ENCODE measurements around the gene BAAT.

The BAAT gene

DNA sequence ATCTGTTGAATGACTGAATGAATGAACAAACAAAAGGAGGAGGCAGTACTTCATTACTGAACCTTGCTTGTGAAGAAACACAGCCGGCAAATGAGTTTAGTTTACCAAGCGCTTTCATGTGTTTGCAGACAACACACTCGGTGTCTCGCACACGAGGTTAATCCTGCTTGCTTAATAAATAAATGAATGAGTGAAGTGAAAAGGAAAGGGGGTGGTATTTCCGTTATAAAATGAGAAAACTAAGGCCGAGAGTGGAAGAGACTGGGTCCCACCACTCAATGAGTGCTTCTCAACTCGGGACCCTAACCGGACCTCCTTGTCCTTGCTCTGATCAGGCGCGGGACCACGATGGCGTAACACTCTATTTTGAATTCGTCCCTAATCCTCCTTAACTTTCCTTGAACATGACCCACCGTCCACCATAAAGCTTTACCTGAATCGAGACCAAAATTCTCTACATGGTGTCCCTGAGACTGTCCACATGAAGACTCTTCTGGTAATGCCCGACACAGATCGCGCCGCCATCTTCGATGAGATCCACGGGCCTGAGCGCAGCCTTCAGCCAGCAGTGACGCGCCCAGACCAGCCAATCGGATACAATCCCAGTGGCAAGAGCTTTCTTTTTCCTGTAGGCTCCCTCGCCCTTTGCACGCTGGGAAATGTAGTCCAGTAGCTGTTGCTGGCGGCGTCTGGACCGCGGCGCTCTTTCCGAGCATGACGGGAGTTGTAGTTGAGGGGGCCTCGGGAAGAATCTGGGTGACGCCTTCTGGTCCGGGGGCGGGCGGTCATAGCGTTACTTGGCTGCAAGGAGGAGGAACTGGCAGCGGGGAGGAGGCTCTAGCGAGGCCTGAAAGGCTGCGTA is 13.5 kb upstream of the BAAT start, which contains the start of the genes MRPL50 and ZNF189:
Gene MRPL50 (minus strand): TSS at position 551 of the 862 bp plus-strand sequence. CDS start 26 bp downstream, at position 525.
Gene ZNF189 (plus strand): TSS at position 784 of the 862 bp plus-strand sequence. CDS start 306 bp downstream, outside the sequence.
- DNase-seq (ENCODE audit: low read depth in 2 of 2): peak; percentile 84 to 89

DNA sequence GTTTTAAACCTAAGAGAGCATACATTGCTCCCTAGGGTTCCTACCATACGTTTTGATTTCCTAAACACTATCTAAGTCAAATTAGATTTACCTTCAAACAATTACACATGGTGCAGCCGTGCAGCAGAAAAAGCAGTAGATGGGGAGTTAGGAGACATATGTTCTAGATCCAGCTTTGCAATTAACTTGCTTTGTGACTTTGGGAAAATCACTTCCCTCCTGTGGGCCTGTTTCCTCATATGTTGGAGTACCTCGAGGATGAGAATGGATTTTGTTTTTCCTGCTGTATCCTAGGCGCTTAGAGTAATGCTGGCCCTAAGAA is 12.9 kb upstream of the BAAT start:
- DNase-seq (ENCODE audit: low read depth in 2 of 2): no peak

DNA sequence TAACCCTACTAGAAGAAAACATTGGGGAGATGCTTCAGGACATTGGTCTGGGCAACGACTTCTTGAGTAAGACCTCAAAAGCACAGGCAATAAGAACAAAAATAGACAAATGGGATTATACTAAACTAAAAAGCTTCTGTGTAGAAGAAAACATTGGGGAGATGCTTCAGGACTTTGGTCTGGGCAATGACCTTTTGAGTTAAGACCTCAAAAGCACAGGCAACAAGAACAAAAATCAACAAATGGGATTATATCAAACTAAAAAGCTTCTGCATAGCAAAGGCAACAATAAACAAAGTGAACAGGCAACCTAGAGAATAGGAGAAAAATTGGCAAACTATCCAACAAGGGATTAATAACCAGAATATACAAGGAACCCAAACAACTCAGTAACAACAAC is 9.9 kb upstream of the BAAT start:
- no peak for DNase-seq (ENCODE audit: low read depth in 2 of 2)

DNA sequence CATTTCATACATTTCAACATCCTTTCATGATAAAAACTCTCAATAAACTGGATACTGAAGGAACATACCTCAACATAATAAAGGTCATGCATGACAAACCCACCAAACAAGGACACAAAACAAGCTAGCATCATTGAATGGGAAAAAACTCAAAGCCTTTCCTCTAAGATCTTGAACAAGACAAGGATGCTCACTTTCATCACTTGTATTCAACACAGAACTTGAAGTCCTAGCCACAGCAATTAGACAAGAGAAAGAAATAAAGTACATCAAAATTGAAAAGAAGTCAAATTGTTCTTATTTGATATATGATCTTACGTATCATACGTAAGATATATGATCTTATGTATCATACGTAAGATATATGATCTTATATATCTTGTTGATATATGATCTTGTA is 8.3 kb upstream of the BAAT start:
- no peak for DNase-seq (ENCODE audit: low read depth in 2 of 2)

DNA sequence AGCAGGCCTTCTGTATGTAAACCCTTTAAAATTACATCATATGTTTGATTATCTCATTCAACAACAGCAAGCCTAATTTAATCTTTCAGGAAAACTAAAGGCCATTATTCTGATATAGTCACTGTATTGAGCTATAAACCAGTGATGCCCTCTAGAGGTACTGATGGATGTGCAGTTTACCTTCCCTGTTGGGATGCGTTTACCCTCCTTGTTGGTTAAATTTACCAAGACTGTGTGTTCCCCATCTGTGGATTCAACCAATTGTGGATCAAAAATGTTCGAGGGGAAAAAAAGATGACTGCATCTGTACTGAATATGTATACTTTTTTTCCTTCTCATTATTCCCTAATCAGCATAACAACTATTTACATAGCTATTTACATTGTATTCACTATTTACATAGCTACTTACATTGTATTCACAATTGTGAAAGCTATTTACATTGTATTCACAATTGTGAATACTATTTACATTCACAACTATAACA is 3.7 kb upstream of the BAAT start:
- DNase-seq (ENCODE audit: low read depth in 2 of 2): no peak

DNA sequence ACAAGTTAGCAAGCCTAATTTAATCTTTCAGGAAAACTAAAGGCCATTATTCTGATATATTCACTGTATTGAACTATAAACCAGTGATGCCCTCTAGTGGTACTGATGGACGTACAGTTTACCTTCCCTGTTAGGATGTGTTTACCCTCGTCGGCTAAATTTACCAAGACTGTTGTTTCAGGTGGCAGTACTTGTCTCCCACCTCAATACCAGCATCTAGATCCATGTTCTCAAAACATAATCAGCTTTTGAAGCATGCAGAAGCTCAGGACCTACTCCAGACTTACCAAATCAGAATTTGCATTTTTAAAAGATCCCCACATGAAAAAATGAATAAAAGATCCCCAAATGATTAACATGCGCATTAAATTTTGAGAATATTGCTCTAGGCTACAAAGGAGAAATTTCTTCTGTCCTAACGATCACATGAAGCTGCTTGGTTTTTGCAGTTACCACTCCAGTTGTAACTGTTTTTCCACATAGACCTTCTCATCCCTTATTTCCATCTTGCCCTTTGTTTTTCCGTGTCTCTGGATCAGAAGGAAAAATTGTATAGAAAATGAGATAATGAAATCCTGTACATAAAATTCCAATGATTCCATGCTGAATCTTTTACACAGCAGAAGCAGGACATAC is 3.2 kb upstream of the BAAT start:
- DNase-seq (ENCODE audit: low read depth in 2 of 2): no peak

DNA sequence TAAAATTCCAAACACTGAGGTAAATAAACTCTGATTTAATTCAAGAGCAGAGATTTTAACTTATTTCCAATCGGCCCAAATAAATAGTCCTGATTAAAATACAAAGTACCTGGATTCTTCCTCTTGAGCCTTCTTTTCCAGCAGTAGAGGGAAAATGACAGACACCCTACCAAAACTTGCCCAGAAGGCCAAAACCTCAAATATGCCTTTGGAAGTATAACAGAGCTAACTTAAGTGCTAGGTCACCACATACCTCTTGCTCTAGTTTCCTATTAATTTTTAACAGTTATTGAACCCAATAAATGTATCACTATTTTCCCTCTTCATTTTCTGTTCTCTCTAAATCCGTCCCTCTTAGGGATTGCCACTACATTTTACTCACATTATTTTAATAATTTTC is 1.4 kb downstream of the BAAT start:
- no peak for DNase-seq (ENCODE audit: low read depth in 2 of 2)

DNA sequence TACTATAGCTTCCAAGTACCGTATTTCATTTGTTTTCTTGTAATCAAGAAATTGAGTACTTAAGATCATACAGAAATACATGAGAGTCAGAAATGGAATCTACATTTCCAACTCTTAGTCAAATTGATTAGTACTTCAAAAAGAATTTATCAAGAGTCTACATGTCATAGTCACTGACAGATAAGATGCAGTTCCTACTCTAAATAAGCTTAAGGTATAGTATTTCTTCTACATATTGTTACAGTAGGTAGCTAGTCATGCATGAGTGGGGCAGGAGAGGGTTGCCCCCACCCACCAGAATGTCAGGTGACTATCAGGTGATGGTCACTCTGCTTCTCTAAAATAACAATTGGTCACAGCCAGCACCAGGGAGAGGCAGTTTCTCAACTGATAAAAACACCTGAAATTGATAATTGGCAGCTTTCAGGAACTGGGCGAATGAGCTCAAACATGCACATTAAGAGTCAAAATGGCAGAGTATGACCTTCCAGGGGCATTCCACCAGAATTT is 2.9 kb downstream of the BAAT start:
- no peak for DNase-seq (ENCODE audit: low read depth in 2 of 2)

DNA sequence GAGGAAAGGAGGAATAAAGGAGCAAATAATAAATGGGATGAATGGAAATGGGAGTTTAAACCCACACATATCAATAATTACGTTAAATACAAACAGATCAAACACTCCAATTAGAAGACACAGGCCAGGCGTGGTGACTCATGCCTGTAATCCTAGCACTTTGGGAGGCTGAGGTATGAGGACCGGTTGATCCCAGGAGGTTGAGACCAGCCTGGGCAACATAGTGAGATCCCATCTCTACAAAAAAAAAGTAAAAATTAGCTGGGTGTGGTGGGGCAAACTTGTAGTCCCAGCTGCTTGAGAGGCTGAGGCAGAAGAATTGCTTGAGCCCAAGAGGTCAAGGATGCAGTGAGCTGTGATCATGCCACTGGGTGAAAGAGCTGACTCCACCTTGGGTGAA is 3.7 kb downstream of the BAAT start:
- DNase-seq (ENCODE audit: low read depth in 2 of 2): no peak

DNA sequence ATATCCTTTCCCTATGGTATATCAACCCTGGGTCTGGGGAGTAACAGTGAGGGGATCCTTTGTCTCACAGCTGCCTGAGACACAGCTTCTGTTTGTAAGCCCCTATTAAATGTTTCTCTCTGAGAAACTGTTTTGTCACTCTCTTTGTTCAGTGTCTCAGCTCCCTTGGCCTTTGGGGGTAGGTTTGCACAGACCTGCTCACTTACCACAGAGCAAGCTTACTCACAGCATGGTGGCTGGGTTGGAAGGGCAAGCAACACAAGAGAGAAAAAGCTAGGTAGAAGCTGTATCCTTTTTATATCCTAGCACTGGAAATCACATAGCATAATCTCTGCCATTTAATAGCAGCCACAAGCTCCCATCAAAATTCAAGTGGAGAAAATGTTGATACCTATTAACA is 4.5 kb downstream of the BAAT start:
- DNase-seq (ENCODE audit: low read depth in 2 of 2): no peak

DNA sequence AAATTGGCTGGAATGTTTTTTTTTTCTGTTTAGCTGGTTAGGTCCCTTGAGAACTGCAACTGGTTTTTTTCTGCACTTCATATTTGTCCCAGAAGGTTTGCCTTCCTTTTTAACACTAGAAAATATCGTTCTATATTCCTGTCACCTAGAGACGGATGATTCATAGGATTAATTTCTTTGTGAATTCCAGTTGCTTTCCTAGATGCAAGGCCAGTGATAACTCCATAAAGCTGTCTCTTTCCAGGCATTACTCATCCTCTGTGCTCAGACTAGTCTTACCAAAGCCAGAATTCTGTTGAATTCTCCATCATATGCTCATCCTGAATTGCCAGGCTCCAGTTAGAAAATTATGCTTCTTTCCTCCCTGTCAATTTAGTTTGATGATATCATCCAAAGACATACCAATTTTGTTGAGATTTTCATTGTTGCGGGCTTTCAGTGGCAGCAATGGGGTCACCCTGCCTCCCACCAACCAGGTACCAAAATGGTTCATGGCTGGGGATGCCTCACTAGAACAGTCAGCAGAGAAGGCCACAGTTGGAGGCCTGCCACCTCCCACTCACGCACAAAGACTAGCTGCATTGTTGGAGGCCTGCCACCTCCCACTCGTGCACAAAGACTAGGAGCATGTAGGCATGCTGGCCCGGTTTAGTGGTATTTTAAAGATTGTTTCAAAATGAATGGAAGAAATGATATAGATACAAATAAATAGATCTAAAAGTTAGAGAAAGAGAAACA is 8.5 kb downstream of the BAAT start:
- no peak for DNase-seq (ENCODE audit: low read depth in 2 of 2)

DNA sequence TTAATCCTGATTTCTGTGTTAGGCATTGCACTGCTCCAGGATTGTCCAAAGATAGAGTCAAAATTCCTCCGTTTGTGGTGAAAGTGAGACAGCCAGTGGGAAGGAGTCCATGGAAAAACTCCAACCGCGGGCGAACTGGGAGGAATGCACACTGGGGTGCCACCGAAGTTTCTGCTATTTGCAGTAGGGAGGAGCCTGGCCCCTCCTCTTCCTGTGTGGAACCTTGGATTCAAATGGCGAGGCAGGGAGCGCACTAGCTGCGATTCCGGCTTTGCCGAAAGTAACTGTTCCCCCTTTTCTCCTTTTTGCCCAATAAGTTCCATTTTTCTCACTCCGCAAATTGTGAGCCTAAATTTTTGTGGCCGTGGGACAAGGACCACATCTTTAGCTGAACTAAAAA is 9.3 kb downstream of the BAAT start:
- DNase-seq (ENCODE audit: low read depth in 2 of 2): no peak

DNA sequence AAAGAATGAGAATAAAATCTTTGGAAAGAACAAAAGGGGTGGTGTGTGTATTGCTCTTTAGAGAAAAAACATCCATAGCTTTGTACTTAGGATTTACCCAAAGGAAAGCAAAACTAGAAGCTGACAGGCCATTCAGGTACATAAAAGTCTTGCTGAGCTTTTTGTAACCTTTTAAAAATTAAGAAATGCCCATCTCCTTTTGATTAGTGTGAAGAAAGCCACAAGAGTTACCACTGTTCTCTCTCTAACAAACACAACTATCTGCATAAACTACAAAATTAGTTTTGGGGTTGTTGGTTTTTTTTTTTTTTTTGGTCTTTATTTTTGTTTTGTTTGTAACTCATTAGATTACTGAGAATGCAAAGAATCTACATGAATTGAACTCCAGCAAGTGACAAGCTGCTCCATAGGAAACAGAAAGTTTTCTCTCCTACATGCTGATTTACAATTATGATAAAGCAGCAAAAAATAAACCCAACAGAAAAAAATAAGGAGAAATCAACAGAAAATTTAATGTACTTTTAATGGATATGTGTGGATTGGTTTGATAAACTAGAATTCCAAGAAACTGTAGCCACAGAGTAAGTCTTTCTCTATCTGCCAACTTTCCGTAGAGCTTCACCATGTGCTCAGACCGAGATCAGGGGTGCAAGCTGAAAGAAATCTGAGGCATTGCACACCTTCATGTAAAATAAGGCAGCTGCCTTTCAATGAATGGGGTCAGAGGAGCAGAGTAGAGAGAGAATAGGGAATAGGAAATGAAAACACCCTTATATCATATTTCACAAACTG is 12.3 kb downstream of the BAAT start:
- no peak for DNase-seq (ENCODE audit: low read depth in 2 of 2)

DNA sequence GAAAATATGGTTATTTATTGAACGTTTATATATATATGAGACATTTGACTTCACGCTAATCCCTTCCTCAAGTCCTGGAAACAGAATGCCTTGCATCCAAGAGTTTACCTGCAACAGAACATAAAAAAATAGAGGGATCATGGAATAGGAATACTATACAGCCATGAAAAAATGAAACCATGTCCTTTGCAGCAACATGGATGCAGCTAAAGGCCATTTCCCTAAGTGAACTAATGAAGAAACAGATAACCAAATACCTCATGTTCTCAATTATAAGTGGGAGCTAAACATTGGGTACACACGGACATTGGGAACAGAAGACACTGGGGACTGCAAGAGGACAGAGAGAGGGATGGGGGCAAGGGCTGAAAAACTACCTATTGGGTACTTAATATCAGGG is 13.0 kb downstream of the BAAT start:
- DNase-seq (ENCODE audit: low read depth in 2 of 2): no peak

DNA sequence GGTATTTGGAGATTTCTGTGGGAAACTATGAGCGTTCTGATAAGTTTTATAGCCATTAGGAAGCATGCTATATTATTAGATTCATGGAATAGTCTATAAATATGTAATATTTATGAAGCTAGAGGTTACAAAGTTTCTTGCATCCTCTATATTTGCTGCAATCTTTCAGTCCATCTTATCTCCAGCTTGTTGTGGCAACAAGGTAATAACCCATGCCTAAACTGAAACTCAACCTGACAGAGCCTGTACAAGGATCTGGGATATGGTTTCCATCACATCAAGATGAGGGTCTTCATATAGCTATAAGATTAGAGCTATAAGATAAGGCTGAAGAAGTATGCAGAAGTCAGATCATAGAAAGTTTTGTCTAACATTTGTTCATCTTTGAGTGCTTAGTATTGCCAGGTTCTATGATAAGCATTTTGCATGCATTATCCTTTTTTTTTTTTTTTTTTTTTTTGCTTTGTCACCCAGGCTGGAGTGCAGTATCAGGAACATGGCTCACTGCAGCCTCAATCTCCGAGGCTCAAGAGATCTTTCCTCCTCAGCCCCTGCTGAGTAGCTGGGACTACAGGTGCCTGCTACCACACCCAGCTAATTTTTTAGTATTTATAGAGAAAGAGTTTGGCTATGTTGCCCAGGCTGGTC is 14.8 kb downstream of the BAAT start:
- DNase-seq (ENCODE audit: low read depth in 2 of 2): no peak

DNA sequence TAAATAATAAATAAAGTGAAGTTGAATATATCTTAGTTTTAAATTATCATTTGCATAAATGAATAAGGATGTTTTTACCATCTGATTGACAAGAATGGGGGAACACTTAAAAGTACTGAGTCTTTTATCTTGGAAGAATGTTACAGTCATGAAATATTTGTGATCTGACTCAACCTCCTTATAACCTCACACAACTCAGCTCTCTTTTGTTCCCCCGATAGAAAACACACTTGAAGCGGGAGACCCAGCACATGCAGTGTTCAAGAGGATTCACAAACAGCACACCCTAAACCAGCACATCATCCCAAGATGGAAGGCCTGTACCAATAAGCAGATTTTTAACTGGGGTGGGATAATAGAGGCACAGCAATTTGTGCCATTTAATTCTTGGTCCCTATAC is 15.5 kb downstream of the BAAT start:
- no peak for DNase-seq (ENCODE audit: low read depth in 2 of 2)

DNA sequence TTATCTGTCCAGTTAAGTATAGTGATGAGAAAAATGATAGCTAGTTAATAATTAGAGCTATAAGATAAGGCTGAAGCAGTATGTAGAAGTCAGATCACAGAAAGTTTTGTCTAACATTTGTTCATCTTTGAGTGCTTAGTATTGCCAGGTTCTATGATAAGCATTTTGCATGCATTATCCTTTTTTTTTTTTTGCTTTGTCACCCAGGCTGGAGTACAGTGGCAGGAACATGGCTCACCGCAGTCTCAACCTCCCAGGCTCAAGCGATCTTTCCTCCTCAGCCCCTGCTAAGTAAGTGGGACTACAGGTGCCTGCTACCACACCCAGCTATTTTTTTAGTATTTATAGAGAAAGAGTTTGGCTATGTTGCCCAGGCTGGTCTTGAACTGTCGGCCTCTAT is 17.5 kb downstream of the BAAT start:
- DNase-seq (ENCODE audit: low read depth in 2 of 2): no peak

DNA sequence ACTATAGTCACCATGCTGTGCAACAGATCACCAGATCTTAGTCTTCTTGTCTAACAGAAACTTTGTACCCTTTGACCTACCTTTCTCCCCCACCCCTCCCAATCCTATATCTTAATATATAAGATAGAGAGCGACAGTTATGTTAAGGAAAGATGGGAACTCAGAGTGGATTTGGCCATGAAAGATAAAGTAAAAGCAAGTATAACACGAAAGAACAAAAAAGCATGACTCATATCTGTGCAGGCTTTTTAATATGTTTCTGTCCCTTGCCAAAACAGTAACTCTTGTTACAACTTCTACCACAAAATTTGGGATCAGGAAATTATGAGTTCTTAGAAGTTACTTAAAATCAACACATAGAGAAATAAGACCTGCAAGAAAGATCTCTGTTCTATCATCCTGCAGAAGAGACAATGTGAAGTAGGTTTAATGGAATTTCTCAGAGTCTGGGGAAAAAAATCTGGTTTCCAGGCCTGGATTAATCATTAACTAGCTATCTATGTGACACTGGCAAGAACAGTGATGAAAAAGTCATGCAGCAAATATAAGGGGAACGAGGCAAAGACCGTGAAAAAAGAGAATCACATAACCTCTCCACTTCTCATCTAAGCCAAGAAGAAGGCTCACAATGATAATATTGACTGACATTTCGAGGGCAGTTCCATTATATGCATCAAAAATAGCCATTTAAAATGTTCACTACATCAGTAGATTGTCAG is 18.6 kb downstream of the BAAT start:
- DNase-seq (ENCODE audit: low read depth in 2 of 2): no peak

DNA sequence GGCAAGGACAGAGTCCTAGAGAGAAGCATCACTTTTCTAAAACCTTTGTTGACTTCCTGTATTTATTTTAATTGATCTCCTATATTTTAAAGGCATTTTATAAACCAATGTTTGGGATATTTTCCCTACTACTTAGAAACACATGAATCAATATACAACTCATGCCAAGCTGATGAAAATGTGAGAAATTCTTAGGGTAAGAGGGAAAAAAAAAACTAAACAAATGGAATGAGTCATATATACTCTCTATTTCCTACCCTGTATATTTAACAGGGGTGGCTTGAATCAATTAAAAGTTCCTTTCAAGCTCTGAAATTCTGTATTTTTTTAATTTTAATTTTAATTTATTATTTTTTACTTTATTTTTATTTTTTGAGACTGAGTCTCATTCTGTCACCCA is 19.6 kb downstream of the BAAT start:
- DNase-seq (ENCODE audit: low read depth in 2 of 2): no peak

DNA sequence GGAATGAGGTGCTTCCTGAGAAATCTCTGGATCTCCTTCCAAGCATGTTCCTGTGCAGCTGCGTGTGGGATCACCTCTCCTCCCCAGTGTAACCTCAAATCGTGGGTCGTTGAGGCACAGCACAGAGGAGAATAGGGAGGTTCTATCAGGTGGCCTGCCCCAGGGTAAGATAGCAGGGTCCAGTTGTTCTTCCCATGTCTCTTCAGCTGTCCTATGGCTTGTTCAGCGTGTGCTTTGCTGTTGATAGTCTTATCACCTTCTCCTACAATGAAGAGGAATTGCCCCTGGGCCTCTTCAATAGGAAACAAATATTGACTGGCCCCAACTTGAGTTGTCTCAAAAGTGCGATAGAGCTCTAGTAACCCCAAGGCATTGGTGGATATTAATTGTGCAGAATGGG is 22.4 kb downstream of the BAAT start:
- DNase-seq (ENCODE audit: low read depth in 2 of 2): no peak
